Tibial nerve (tissue), 3 donors: Measurements from ENCODE around the gene RSBN1L.

Experiments used
- POLR2A ChIP-seq, 2 donors: fragments of 450-650 bp; IDR thresholded peaks; one replicate each; pipeline ENCODE4 v1.6.1; 2017; ENCODE audit warnings: antibody characterized with exemption in 2 of 2, mild to moderate bottlenecking in 2 of 2, moderate library complexity in 2 of 2
- TF ChIP-seq, protein P1 (sequence below), 5 experiments: fragments of 200-600 bp in 3 of 5; fragments of 450-650 bp in 2 of 5; sonication (generic) in 3 of 5; IDR thresholded peaks; one replicate each; pipeline ENCODE4 v1.5.1; 2016 to 2019; ENCODE audit warnings: antibody characterized with exemption in 5 of 5, mild to moderate bottlenecking in 3 of 5, moderate library complexity in 2 of 5

DNA sequence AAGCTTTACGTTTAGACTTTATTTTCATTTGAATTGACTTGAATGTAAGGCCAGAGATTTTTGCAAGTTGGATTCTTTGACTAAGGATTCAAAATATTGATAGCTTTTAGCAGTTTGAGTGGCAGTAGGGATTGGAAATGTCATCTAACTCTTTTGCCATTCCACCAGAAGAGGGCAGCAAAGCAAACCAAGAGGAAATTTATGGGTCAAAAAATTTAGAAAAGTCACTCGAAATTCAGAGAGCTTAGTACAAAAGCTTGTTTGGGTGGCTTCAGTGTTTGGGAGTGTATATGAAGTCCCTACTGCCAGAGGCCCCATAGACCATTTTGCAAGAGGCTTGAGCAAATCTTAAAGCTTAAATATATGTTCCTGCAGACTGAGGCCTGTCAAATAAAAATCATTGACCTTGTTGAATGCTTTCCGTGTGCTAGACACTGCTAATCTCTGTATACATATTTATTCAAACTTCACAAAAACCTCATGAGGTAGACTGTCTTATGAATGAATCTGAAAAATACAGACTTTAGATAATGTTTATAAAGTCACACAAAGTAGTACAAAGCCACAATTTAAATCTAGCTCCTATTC lies 44.6 kb upstream of the RSBN1L start:
- TF ChIP-seq POLR2A (IDR thresholded peaks at IDR 0.05): no peak
- TF ChIP-seq, protein P1, sequence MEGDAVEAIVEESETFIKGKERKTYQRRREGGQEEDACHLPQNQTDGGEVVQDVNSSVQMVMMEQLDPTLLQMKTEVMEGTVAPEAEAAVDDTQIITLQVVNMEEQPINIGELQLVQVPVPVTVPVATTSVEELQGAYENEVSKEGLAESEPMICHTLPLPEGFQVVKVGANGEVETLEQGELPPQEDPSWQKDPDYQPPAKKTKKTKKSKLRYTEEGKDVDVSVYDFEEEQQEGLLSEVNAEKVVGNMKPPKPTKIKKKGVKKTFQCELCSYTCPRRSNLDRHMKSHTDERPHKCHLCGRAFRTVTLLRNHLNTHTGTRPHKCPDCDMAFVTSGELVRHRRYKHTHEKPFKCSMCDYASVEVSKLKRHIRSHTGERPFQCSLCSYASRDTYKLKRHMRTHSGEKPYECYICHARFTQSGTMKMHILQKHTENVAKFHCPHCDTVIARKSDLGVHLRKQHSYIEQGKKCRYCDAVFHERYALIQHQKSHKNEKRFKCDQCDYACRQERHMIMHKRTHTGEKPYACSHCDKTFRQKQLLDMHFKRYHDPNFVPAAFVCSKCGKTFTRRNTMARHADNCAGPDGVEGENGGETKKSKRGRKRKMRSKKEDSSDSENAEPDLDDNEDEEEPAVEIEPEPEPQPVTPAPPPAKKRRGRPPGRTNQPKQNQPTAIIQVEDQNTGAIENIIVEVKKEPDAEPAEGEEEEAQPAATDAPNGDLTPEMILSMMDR (IDR thresholded peaks at IDR 0.05): peak; percentile 65 to 78 (median 68)
